Fibroblast of lung (primary cell): ENCODE data around the gene FAXC.

Experiments used
- CTCF ChIP-seq, 2 donors: IDR thresholded peaks in 1 of 2; conservative IDR thresholded peaks in 1 of 2; 1 replicate in 1 of 2; 2 replicates in 1 of 2; pipeline ENCODE4 v1.5.1; 2011 to 2012; ENCODE audit warnings: low read length in 2 of 2, control low read depth in 1 of 2, inconsistent platforms in 1 of 2, low read depth in 1 of 2, mild to moderate bottlenecking in 1 of 2
- EZH2 ChIP-seq: IDR thresholded peaks from 2 replicates; pipeline ENCODE4 v1.5.1; 2012; ENCODE audit warnings: low read length, control low read depth, mild to moderate bottlenecking; ENCODE audit errors: missing control alignments

- no peak for TF ChIP-seq CTCF (conservative IDR thresholded peaks at IDR 0.05 in 1 of 2, IDR thresholded peaks at IDR 0.05 in 1 of 2; ENCODE audit: low read depth in 1 of 2, low read length in 2 of 2)
- TF ChIP-seq EZH2: no peak
These were observed 16.4 kb downstream of the FAXC start for GRCh38 chr6:99333068-99333467.
